GM23248 (cell line): Measurements from ENCODE around the gene MB. TPM values are rescaled to one million over a fixed set of nuclear protein-coding genes. Genes with fewer than 3 reads are reported as not detected.

Source experiments
- DNase-seq: peaks from one replicate; pipeline ENCODE4 v3.0.0-alpha.2; 2015
- H2AFZ ChIP-seq: fragments of 200-600 bp; sonication (generic); 2 replicates; pipeline ENCODE4 v1.6.1; 2016; ENCODE audit warnings: antibody characterized with exemption
- H3F3A ChIP-seq: fragments of 200-600 bp; sonication (generic); 2 replicates; pipeline ENCODE4 v1.6.1; 2016; ENCODE audit warnings: mild to moderate bottlenecking, antibody characterized with exemption, mixed run types; ENCODE audit not compliant: insufficient read depth
- H3K27ac ChIP-seq: fragments of 200-600 bp; sonication (generic); 2 replicates; pipeline ENCODE4 v1.5.1; 2016; ENCODE audit warnings: mild to moderate bottlenecking
- H3K27me3 ChIP-seq: fragments of 200-600 bp; sonication (generic); replicated peaks from 2 replicates; pipeline ENCODE4 v1.6.1; 2016; ENCODE audit warnings: mild to moderate bottlenecking; ENCODE audit not compliant: insufficient read depth
- H3K36me3 ChIP-seq: fragments of 200-600 bp; sonication (generic); 2 replicates; pipeline ENCODE4 v1.6.1; 2016; ENCODE audit warnings: low read depth, mild to moderate bottlenecking
- H3K4me1 ChIP-seq: fragments of 200-600 bp; sonication (generic); 2 replicates; pipeline ENCODE4 v1.6.1; 2016; ENCODE audit warnings: mild to moderate bottlenecking; ENCODE audit not compliant: insufficient read depth
- H3K4me2 ChIP-seq: fragments of 200-600 bp; sonication (generic); one replicate; pipeline ENCODE4 v1.6.1; 2016; ENCODE audit warnings: mild to moderate bottlenecking; ENCODE audit not compliant: unreplicated experiment
- H3K4me3 ChIP-seq: fragments of 200-600 bp; sonication (generic); 2 replicates; pipeline ENCODE4 v1.5.1; 2016; ENCODE audit warnings: mild to moderate bottlenecking
- H3K79me2 ChIP-seq: fragments of 200-600 bp; sonication (generic); 2 replicates; pipeline ENCODE4 v1.6.1; 2016; ENCODE audit warnings: mild to moderate bottlenecking; ENCODE audit not compliant: insufficient read depth
- H3K9ac ChIP-seq: fragments of 200-600 bp; sonication (generic); 2 replicates; pipeline ENCODE4 v1.6.1; 2016; ENCODE audit warnings: mild to moderate bottlenecking
- H3K9me2 ChIP-seq: fragments of 200-600 bp; sonication (generic); 2 replicates; pipeline ENCODE4 v1.6.1; 2016; ENCODE audit warnings: mixed run types, mild to moderate bottlenecking, moderate library complexity; ENCODE audit not compliant: insufficient read depth
- H3K9me3 ChIP-seq: fragments of 200-600 bp; sonication (generic); one replicate; pipeline ENCODE4 v1.6.1; 2017; ENCODE audit warnings: low read depth
- H4K20me1 ChIP-seq: fragments of 200-600 bp; sonication (generic); 2 replicates; pipeline ENCODE4 v1.6.0; 2016; ENCODE audit not compliant: insufficient read depth
- EZH2 ChIP-seq: fragments of 200-600 bp; sonication (generic); IDR thresholded peaks from 2 replicates; pipeline ENCODE4 v1.6.1; 2018; ENCODE audit warnings: antibody characterized with exemption, mild to moderate bottlenecking; ENCODE audit not compliant: insufficient read depth, poor library complexity, severe bottlenecking
- EZH2phosphoT487 ChIP-seq: fragments of 200-600 bp; sonication (generic); IDR thresholded peaks from 2 replicates; pipeline ENCODE4 v1.6.1; 2018; ENCODE audit warnings: antibody characterized with exemption, moderate library complexity, mild to moderate bottlenecking, low read depth; ENCODE audit not compliant: insufficient read depth
- WGBS, 2 experiments: methylation state at CpG; one replicate each; pipeline ENCODE4 v1.1.6; 2015 to 2017; ENCODE audit warnings: low lambda C conversion rate in 2 of 2, low coverage in 1 of 2; ENCODE audit errors: missing lambda C conversion rate in 2 of 2; 5-methylcytosine and 5-hydroxymethylcytosine counted together
- in situ Hi-C: fragments of 300-500 bp; cut with MboI; formaldehyde crosslinking; loops from 2 replicates; pipeline ENCODE4 v1.15.0; 2020
- polyA plus RNA-seq: library from polyadenylated mRNA; unstranded; fragments of >200 nt; fragmentation: Nextera tagmentation; extraction: Ambion mirVana; gene quantifications from 2 replicates; pipeline ENCODE4 v1.2.1, GENCODE V29; 2016
- total RNA-seq: library from RNA; depleted of rRNA; stranded (reverse); fragments of >200 nt; shearing (Covaris generic); gene quantifications from 2 replicates; pipeline ENCODE4 v1.2.3, GENCODE V29; 2014

Gene MB
- total and polyA plus RNA-seq, 2 experiments from 2014 or later: not detected

DNA sequence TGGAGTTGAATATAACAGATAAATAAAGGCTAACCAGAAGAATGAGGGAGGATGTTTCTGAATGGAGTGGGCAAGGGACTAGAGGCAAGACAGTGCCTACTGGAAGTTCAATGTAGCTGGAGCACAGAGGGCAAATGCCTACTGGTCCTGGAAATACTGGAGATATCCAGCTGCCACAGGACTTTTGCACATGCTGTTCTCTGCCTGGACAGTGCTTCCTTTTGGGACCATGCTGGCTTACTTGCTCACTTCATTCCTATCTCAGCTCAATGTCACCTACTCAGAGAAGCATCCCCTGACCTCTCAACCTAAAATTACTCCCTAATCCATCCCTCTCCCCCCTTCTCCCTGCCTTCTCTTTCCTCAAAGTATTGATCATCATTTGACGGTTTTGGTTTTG is 56.3 kb downstream of the MB start:
- Histone ChIP-seq H3F3A (peaks cover 23% of the 10 kb centered on the region; the same call in 1 of the 2 replicates), H3K9ac (no peak overlapping the region), H3K27ac (no peak overlapping the region), H3K4me2 (no peak overlapping the region), H4K20me1 (no peaks in the 10 kb centered on the region), H3K79me2 (no peaks in the 10 kb centered on the region), H3K4me3 (no peak overlapping the region), H3K9me2 (no peaks in the 10 kb centered on the region), H3K9me3 (no peaks in the 10 kb centered on the region), H3K4me1 (peaks cover 34% of the 10 kb centered on the region), H3K36me3 (no peaks in the 10 kb centered on the region), H2AFZ (no peak overlapping the region), H3K27me3 (no peaks in the 10 kb centered on the region)
- no peak for DNase-seq
- in situ Hi-C loops: no loop called here
- no peak for TF ChIP-seq EZH2
- TF ChIP-seq EZH2phosphoT487: no peak
- WGBS, 2 experiments: 83 to 94% methylated on average over 1 of the region's 1 CpG

DNA sequence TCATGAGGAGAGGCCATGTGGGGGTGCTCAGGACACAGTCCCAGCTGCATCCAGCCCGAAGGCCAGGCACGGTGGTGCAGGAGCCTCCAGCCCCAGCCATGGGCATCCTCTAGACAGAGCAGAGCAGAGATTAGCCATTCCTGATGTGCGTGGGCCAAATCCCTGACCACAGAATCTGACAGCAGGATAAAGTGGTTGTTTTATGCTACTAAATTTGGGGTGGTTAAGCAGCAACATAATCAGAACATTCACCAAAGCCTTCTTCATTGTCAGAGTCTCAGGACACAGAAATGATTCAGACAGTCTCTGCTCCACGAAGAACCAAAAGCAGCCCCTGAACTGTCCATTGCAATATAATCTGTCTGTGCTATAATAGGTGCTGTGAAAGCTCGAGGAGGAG is 56.8 kb downstream of the MB start:
- Histone ChIP-seq H3K27ac (no peak overlapping the region), H3K79me2 (no peaks in the 10 kb centered on the region), H3K4me1 (peaks cover 29% of the 10 kb centered on the region), H3K4me3 (no peak overlapping the region), H3K36me3 (no peaks in the 10 kb centered on the region), H3K9me3 (no peaks in the 10 kb centered on the region), H3K9ac (no peak overlapping the region), H3K9me2 (no peaks in the 10 kb centered on the region), H3K4me2 (no peak overlapping the region), H4K20me1 (no peaks in the 10 kb centered on the region), H3F3A (peaks cover 23% of the 10 kb centered on the region; the same call in 1 of the 2 replicates), H2AFZ (no peak overlapping the region), H3K27me3 (no peaks in the 10 kb centered on the region)
- DNase-seq: peak; percentile 12
- WGBS, 2 experiments: 69 to 73% methylated on average over 5 of the region's 5 CpGs
- TF ChIP-seq EZH2phosphoT487 (no peak), EZH2 (no peak)
- in situ Hi-C loops: no loop called here

DNA sequence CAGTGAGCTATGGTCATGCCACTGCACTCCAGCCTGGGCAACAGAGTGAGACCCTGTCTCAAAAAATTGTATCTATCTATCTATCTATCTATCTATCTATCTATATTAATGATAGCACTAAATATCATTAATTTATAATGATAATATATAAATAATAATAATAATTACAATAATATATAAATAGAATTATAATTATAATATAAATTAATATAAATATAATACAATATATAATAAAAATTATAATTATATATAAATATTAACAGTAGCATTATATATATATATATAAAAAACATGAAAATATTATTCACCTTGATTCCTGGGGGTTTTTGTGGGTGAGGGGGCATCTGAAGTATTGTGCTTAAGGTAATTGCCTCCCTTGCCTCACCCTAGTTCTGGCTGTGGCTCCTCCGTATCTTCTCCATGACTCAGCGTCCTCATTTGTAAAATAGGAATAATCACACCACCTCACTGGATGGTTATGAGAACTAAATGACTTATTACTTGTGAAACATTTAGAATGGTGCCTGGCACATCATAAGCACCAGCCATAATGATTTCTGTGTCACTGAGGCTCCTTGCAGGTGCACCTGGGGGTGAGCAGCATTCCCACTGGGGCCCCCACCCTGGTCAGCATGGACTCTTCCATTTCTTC is 57.6 kb downstream of the MB start:
- TF ChIP-seq EZH2 (no peak), EZH2phosphoT487 (no peak)
- peak; percentile 78 for DNase-seq
- no peaks in the 10 kb centered on the region for H3K36me3 ChIP-seq
- H3K79me2 ChIP-seq: no peaks in the 10 kb centered on the region
- no peak overlapping the region for H2AFZ ChIP-seq
- no peak overlapping the region for H3K4me3 ChIP-seq
- H4K20me1 ChIP-seq: no peaks in the 10 kb centered on the region
- H3K9me3 ChIP-seq: no peaks in the 10 kb centered on the region
- H3K4me1 ChIP-seq: peaks cover 21% of the 10 kb centered on the region
- in situ Hi-C loops: no loop called here
- no peak overlapping the region for H3K4me2 ChIP-seq
- 39 to 40% methylated on average over 2 of the region's 2 CpGs for WGBS, 2 experiments
- H3F3A ChIP-seq: peaks cover 16% of the 10 kb centered on the region; the same call in 1 of the 2 replicates
- no peak overlapping the region for H3K9ac ChIP-seq
- no peaks in the 10 kb centered on the region for H3K27me3 ChIP-seq
- H3K27ac ChIP-seq: no peak overlapping the region
- H3K9me2 ChIP-seq: no peaks in the 10 kb centered on the region

DNA sequence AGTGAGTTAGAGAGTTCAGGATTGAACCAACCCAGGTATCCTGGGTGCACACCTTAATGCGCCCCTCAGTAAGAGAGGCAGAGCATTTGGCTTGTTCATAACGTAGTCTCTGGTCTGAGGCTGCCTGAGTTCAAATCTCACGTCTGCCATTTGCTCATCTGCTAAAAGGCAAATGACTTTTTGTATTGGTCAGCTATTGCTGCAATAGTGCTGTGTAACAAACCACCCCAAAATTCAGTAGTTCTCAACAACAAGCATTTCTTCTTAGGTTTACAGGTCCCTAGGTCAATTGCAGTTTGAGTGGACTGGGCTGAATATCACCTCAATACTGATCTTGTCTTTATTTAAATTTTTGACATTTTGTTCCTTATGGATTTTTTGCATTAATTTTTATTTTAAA is 58.4 kb downstream of the MB start:
- H2AFZ ChIP-seq: no peak overlapping the region
- no peaks in the 10 kb centered on the region for H4K20me1 ChIP-seq
- no peak overlapping the region for H3K27ac ChIP-seq
- peaks cover 20% of the 10 kb centered on the region for H3K4me1 ChIP-seq
- WGBS, 2 experiments: 81 to 86% methylated on average over 3 of the region's 3 CpGs
- no peak overlapping the region for H3K4me3 ChIP-seq
- H3K79me2 ChIP-seq: no peaks in the 10 kb centered on the region
- TF ChIP-seq EZH2phosphoT487 (no peak), EZH2 (no peak)
- H3K9me3 ChIP-seq: no peaks in the 10 kb centered on the region
- no peaks in the 10 kb centered on the region for H3K27me3 ChIP-seq
- in situ Hi-C loops: no loop called here
- no peaks in the 10 kb centered on the region for H3K36me3 ChIP-seq
- no peak overlapping the region for H3K4me2 ChIP-seq
- no peak overlapping the region for H3K9ac ChIP-seq
- no peaks in the 10 kb centered on the region for H3K9me2 ChIP-seq
- no peak for DNase-seq
- H3F3A ChIP-seq: peaks cover 15% of the 10 kb centered on the region; the same call in 1 of the 2 replicates
